Measurements from ENCODE around the gene KCNMB3.

KCNMB3 gene

DNA sequence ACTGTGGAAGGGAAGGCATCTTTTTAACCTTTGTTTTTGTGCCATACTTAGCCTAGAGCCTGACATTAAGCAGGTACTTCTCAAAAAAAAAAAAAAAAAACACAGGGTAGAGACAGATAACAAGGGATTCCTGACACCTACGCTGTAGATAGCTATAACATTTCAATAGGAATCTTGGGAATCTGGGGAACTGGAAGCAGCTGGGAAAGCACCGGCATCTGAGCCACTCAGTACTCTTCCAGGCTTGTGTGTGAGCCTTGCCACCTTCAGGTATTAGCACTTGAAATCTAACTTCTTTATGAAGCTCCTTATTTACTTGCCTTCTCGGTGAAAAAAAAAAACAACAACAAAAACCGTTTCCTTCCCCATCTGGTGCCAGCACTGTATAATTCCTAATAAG lies 56.0 kb downstream of the KCNMB3 start:
- no peak for DNase-seq

Data from T-helper 2 cell (primary cell).